ENCODE data around the gene PRKCB.

GRCh38 chr16:23901178-23902033 lies 65.6 kb downstream of the PRKCB start:
- TF ChIP-seq CTCF (IDR thresholded peaks at IDR 0.05): no peak
- no peak for TF ChIP-seq POLR2A (IDR thresholded peaks at IDR 0.05)
